WTC11 (cell line): ENCODE measurements around the gene ZIC4.

Experiments
- AFF4 ChIP-seq: sonication (generic); formaldehyde crosslinking; IDR thresholded peaks from 2 replicates; pipeline ENCODE4 v1.8.1; 2023; ENCODE audit warnings: mild to moderate bottlenecking, missing genetic modification reagents, borderline replicate concordance
- CREB1 ChIP-seq: sonication (generic); formaldehyde crosslinking; IDR thresholded peaks from 2 replicates; pipeline ENCODE4 v1.8.0; 2023; ENCODE audit warnings: mild to moderate bottlenecking, missing genetic modification reagents
- FOXJ3 ChIP-seq: sonication (generic); formaldehyde crosslinking; IDR thresholded peaks from 2 replicates; pipeline ENCODE4 v1.9.0; 2021; ENCODE audit warnings: missing genetic modification reagents, mild to moderate bottlenecking, borderline replicate concordance
- MYBL2 ChIP-seq: sonication (generic); formaldehyde crosslinking; IDR thresholded peaks from 2 replicates; pipeline ENCODE4 v1.8.1; 2023; ENCODE audit warnings: mild to moderate bottlenecking, moderate library complexity, missing genetic modification reagents
- NR3C1 ChIP-seq: sonication (generic); formaldehyde crosslinking; conservative IDR thresholded peaks from 2 replicates; pipeline ENCODE4 v1.8.1; 2023; ENCODE audit warnings: low read depth, mild to moderate bottlenecking, missing genetic modification reagents
- SP1 ChIP-seq: sonication (generic); formaldehyde crosslinking; conservative IDR thresholded peaks from 2 replicates; pipeline ENCODE4 v1.8.1; 2022; ENCODE audit warnings: missing genetic modification reagents
- ZBTB21 ChIP-seq: sonication (generic); formaldehyde crosslinking; IDR thresholded peaks from 2 replicates; pipeline ENCODE4 v1.8.1; 2023; ENCODE audit warnings: mild to moderate bottlenecking, missing genetic modification reagents, borderline replicate concordance
- TF ChIP-seq, protein P1 (sequence below): sonication (generic); formaldehyde crosslinking; IDR thresholded peaks from 2 replicates; pipeline ENCODE4 v1.8.1; 2023; ENCODE audit warnings: mild to moderate bottlenecking, missing genetic modification reagents, moderate library complexity
- TF ChIP-seq, protein P2 (sequence below): fragments of 200-600 bp; IDR thresholded peaks from 2 replicates; pipeline ENCODE4 v1.8.0; 2022; ENCODE audit warnings: antibody characterized with exemption
- TF ChIP-seq, protein P3 (sequence below): fragments of 250-450 bp; sonication (Bioruptor Pico); IDR thresholded peaks from 2 replicates; pipeline ENCODE4 v2.1.2; 2022; ENCODE audit warnings: mild to moderate bottlenecking, moderate library complexity

GRCh38 chr3:147355084-147355752 lies 51.1 kb downstream of the ZIC4 start:
- TF ChIP-seq FOXJ3 (CRISPR knock-in tag) (no peak), CREB1 (no peak), SP1 (CRISPR knock-in tag) (no peak), NR3C1 (CRISPR knock-in tag) (no peak), MYBL2 (CRISPR knock-in tag) (no peak), ZBTB21 (CRISPR knock-in tag) (no peak), AFF4 (CRISPR knock-in tag) (no peak)
- TF ChIP-seq, protein P1, sequence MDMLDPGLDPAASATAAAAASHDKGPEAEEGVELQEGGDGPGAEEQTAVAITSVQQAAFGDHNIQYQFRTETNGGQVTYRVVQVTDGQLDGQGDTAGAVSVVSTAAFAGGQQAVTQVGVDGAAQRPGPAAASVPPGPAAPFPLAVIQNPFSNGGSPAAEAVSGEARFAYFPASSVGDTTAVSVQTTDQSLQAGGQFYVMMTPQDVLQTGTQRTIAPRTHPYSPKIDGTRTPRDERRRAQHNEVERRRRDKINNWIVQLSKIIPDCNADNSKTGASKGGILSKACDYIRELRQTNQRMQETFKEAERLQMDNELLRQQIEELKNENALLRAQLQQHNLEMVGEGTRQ: peak; percentile 41; the same call in 1 of the 2 replicates
- TF ChIP-seq, protein P2, sequence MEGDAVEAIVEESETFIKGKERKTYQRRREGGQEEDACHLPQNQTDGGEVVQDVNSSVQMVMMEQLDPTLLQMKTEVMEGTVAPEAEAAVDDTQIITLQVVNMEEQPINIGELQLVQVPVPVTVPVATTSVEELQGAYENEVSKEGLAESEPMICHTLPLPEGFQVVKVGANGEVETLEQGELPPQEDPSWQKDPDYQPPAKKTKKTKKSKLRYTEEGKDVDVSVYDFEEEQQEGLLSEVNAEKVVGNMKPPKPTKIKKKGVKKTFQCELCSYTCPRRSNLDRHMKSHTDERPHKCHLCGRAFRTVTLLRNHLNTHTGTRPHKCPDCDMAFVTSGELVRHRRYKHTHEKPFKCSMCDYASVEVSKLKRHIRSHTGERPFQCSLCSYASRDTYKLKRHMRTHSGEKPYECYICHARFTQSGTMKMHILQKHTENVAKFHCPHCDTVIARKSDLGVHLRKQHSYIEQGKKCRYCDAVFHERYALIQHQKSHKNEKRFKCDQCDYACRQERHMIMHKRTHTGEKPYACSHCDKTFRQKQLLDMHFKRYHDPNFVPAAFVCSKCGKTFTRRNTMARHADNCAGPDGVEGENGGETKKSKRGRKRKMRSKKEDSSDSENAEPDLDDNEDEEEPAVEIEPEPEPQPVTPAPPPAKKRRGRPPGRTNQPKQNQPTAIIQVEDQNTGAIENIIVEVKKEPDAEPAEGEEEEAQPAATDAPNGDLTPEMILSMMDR: no peak
- TF ChIP-seq, protein P3, sequence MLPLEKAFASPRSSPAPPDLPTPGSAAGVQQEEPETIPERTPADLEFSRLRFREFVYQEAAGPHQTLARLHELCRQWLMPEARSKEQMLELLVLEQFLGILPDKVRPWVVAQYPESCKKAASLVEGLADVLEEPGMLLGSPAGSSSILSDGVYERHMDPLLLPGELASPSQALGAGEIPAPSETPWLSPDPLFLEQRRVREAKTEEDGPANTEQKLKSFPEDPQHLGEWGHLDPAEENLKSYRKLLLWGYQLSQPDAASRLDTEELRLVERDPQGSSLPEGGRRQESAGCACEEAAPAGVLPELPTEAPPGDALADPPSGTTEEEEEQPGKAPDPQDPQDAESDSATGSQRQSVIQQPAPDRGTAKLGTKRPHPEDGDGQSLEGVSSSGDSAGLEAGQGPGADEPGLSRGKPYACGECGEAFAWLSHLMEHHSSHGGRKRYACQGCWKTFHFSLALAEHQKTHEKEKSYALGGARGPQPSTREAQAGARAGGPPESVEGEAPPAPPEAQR (CRISPR knock-in tag): no peak
